Astrocyte of the spinal cord (primary cell): ENCODE results near the gene RNF144A.
A peak's percentile ranks its signal among the peaks of the same experiment; 100 is the strongest.

Experiments used
- DNase-seq: peaks from one replicate; pipeline ENCODE4 v3.0.0; 2011; ENCODE audit warnings: low read depth, low spot score
- H3K4me3 ChIP-seq: 2 replicates; pipeline ENCODE4 v1.5.1; 2011; ENCODE audit warnings: low read depth, mild to moderate bottlenecking, low read length, moderate library complexity
- in situ Hi-C: cut with HindIII; loops from 2 replicates; pipeline ENCODE4 v1.10.0; 2017; ENCODE audit warnings: low sequenced_read_pairs
- TF ChIP-seq, protein P1 (sequence below): IDR thresholded peaks from 2 replicates; pipeline ENCODE4 v1.5.1; 2012; ENCODE audit warnings: low read depth, mild to moderate bottlenecking, low read length, inconsistent platforms

Gene RNF144A, protein sequence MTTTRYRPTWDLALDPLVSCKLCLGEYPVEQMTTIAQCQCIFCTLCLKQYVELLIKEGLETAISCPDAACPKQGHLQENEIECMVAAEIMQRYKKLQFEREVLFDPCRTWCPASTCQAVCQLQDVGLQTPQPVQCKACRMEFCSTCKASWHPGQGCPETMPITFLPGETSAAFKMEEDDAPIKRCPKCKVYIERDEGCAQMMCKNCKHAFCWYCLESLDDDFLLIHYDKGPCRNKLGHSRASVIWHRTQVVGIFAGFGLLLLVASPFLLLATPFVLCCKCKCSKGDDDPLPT

DNA sequence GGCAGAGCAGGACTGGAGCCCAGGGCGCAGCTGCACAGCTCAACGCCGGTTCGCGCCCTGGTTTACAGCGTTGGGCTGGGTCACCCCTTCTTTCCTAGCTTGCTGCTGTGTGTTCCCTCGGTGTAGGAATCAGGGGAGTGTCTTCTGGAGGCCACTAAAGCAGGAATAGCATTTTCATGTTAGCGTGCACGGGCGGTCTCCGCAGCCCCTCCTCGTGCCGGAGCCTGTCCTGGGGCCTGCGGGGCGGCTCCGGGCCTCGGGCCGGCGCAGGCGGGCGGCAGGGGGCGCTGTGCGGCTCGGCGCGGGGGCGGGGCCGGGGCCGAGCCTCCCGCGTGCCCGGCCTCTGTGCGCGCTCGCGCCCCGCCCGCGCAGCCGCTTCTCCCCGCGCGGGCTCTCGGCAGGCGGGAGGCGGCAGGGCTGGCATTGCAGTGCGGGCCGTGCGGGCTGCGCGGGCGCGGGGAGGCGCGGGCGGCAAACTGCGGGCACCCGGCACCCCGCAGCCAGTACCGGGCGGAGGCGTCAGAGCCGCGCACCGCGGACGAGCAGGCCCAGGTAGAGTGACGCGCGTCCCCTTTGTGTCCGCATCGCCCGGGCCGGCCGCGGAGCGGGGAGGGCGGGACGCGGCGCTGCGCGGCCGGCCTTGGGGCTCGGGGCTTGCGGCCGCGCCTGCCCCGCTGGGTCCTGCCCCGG is at the start of gene RNF144A:
RNF144A (plus strand) TSS at position 342 of the 690 bp plus-strand sequence. CDS start 79,515 bp downstream, outside the sequence.
- H3K4me3 ChIP-seq = peak within 1 kb of the TSS; percentile 52
- in situ Hi-C loops = loop anchor here (25.0 kb wide), 1 partner anchor 95 kb away; no protein-coding TSS in a partner anchor
- DNase-seq = peak; percentile 40
- TF ChIP-seq, protein P1, sequence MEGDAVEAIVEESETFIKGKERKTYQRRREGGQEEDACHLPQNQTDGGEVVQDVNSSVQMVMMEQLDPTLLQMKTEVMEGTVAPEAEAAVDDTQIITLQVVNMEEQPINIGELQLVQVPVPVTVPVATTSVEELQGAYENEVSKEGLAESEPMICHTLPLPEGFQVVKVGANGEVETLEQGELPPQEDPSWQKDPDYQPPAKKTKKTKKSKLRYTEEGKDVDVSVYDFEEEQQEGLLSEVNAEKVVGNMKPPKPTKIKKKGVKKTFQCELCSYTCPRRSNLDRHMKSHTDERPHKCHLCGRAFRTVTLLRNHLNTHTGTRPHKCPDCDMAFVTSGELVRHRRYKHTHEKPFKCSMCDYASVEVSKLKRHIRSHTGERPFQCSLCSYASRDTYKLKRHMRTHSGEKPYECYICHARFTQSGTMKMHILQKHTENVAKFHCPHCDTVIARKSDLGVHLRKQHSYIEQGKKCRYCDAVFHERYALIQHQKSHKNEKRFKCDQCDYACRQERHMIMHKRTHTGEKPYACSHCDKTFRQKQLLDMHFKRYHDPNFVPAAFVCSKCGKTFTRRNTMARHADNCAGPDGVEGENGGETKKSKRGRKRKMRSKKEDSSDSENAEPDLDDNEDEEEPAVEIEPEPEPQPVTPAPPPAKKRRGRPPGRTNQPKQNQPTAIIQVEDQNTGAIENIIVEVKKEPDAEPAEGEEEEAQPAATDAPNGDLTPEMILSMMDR = peak; percentile 23

DNA sequence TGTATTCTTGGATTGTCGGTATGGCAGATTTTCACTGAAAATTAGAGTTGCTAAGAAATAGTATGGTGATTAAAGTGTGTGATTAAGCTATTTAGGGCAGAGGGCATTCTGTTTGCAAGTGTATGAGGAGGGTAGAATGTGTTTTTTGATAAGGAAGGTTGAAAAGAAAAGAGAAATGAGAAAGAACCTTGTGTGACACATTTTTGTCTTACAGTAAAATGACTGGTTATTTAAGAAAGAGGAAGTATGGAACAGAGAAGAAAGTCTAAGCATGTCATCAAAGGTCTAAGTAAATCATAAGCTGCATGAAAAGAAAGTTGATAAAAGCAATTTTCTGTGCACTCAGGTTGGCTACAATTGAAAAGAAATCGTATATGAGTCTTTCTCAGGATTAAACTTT is 44.8 kb upstream of the RNF144A start:
- in situ Hi-C loops = no loop called here
- TF ChIP-seq, protein P1 = no peak

DNA sequence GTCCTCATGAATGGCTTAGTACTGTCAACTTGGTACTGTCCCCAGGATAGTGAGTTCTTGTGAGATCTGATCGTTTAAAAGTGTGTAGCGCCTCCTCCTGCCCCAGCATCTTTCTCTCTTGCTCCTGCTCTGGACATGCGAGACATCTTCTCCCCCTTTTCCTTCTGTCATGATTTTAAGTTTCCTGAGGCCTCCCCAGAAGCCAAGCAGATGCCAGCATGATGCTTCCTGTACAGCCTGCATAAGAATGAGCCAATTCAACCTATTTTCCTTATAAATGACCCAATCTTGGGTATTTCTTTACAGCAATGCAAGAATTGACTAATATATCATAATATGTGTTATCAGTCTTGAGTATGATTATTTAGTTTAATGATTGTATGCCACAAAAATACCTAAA is 43.2 kb upstream of the RNF144A start:
- in situ Hi-C loops = no loop called here
- TF ChIP-seq, protein P1 = no peak
- no peak overlapping the region for H3K4me3 ChIP-seq
- no peak for DNase-seq

More for the DNA sequence above, 44.8 kb upstream of the RNF144A start:
- no peak overlapping the region for H3K4me3 ChIP-seq
- DNase-seq = no peak

DNA sequence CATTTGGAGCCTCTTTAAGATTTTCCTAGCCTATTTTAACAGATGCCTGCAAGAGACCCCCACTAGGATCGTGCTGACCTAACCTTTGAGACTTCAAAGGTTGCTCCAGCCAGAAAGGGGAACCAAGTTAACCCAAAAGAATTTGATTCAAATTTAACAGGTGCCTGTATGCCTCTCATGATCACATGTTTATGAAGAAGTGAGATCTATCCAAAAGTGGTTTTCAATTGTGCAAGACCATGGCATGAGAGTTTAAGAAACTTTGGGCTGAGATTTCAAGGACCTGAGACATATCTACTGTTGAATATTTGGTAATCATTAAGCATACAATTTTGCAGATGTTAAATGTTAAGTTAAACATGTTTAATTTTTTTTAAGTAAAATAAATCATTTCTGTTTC is 40.9 kb upstream of the RNF144A start:
- H3K4me3 ChIP-seq = no peak overlapping the region
- TF ChIP-seq, protein P1 = no peak
- DNase-seq = no peak
- in situ Hi-C loops = no loop called here

DNA sequence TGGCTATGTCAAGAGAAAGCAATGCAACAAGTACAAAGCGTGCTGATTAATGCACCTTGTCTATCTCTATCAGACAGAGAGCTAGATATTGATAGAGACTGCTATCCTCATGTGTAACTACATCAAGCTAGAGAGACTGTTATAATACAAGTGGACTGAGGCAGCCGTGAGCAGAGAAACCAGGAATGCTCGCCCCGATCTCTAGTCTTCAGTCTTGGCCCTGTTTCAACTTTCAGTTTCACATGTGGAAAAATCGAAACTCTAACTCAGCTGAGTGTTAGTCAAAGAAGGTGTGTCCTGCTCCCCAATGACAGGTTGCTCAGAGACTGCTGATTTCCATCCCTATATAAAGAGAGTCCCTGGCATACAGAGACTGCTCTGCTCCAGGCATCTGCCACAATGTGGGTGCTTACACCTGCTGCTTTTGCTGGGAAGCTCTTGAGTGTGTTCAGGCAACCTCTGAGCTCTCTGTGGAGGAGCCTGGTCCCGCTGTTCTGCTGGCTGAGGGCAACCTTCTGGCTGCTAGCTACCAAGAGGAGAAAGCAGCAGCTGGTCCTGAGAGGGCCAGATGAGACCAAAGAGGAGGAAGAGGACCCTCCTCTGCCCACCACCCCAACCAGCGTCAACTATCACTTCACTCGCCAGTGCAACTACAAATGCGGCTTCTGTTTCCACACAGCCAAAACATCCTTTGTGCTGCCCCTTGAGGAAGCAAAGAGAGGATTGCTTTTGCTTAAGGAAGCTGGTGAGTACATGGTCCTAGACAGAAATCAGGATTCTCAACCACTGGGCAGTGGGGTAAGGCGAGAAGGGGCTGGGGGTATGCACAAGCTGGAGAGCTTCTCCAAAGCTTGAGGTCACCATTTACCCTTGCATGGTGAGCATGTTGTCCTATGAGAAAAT is 39.6 kb upstream of the RNF144A start, which contains the start of gene RSAD2:
RSAD2 (plus strand) TSS at position 376 of the 903 bp plus-strand sequence; CDS start at position 400, 24 bp downstream.
- peak within 1 kb of the TSS; percentile 32 for H3K4me3 ChIP-seq
- DNase-seq = peak; percentile 73
- TF ChIP-seq, protein P1 = no peak
- in situ Hi-C loops = no loop called here

DNA sequence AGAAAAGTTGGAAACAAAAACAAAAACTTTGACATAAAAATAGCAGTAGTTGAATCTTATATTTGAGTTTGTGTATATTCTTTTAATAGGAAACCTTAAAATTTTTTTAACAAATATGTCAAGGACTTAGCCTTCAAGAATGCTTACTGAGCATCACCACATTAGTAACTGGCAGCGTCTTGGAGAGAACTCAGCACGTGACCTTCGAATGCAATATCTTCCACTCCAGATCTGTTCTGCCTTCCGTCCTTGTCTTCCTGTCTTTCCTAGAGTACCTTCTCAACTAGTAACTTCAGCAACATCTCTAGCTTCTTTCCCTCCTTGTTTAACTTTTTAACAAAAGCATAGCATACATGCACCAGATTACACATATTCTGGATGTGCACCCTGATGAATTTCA is 38.7 kb upstream of the RNF144A start:
- no peak overlapping the region for H3K4me3 ChIP-seq
- in situ Hi-C loops = no loop called here

More for the DNA sequence above, 38.7 kb upstream of the RNF144A start:
- no peak for DNase-seq
- TF ChIP-seq, protein P1 = no peak
